Stomach (tissue), 4 donors: ENCODE results near the gene ITGB4.

Source experiments
- CTCF ChIP-seq, 7 experiments: fragments of 450-650 bp in 4 of 7; fragments of 200-600 bp in 3 of 7; sonication (generic) in 3 of 7; IDR thresholded peaks; one replicate each; pipeline ENCODE4 v1.5.1; 2016 to 2019; ENCODE audit warnings: antibody characterized with exemption in 7 of 7, control low read depth in 2 of 7, mild to moderate bottlenecking in 1 of 7
- EP300 ChIP-seq: sonication (generic); formaldehyde crosslinking; IDR thresholded peaks from one replicate; pipeline ENCODE4 v1.6.1; 2017; ENCODE audit warnings: antibody characterized with exemption

- TF ChIP-seq CTCF (IDR thresholded peaks at IDR 0.05) (no peak), EP300 (no peak)
These were observed 9.9 kb downstream of the ITGB4 start for GRCh38 chr17:75731086-75731715.
